Astrocyte (in vitro differentiated cells and primary cell): ENCODE data around the gene XG. TPM values are rescaled to one million over a fixed set of nuclear protein-coding genes. Genes with fewer than 3 reads are reported as not detected.
"Not testable (repeated sequence)": the region's sequence is repeated elsewhere in the genome, so short reads cannot be mapped to it uniquely, and the experiment has no call there.

Source experiments
- DNase-seq: peaks from one replicate; pipeline ENCODE4 v3.0.0-alpha.2; 2010; ENCODE audit warnings: low read depth
- FAIRE-seq: peaks from 2 replicates; lab custom pipeline; 2011; peaks lifted over from hg19 to GRCh38; lab: Jason Lieb, UNC
- H2AFZ ChIP-seq: 2 replicates; pipeline ENCODE4 v1.6.0; 2012; ENCODE audit warnings: low read depth, low read length, inconsistent platforms
- H3K27ac ChIP-seq: 2 replicates; pipeline ENCODE4 v1.5.1; 2011; ENCODE audit warnings: low read depth, low read length, inconsistent platforms
- H3K27me3 ChIP-seq: 2 replicates; pipeline ENCODE4 v1.6.0; 2011; ENCODE audit warnings: low read length, inconsistent platforms; ENCODE audit not compliant: insufficient read depth
- H3K36me3 ChIP-seq: 2 replicates; pipeline ENCODE4 v1.5.1; 2011; ENCODE audit warnings: low read length, inconsistent platforms; ENCODE audit not compliant: insufficient read depth
- H3K4me1 ChIP-seq: 2 replicates; pipeline ENCODE4 v1.5.1; 2011; ENCODE audit warnings: low read length, inconsistent platforms; ENCODE audit not compliant: insufficient read depth
- H3K4me2 ChIP-seq: 2 replicates; pipeline ENCODE4 v1.6.0; 2012; ENCODE audit warnings: low read length, inconsistent platforms
- H3K4me3 ChIP-seq: 2 replicates; pipeline ENCODE4 v1.5.1; 2011; ENCODE audit warnings: low read depth, mild to moderate bottlenecking, low read length, inconsistent platforms; ENCODE audit not compliant: insufficient read depth
- H3K79me2 ChIP-seq: 2 replicates; pipeline ENCODE4 v1.6.0; 2012; ENCODE audit warnings: mild to moderate bottlenecking, low read length, inconsistent platforms; ENCODE audit not compliant: insufficient read depth
- H3K9ac ChIP-seq: 2 replicates; pipeline ENCODE4 v1.6.0; 2012; ENCODE audit warnings: mild to moderate bottlenecking, low read length, inconsistent platforms
- H3K9me3 ChIP-seq: 2 replicates; pipeline ENCODE4 v1.5.1; 2012; ENCODE audit warnings: low read depth, mild to moderate bottlenecking, low read length, inconsistent platforms; ENCODE audit not compliant: insufficient read depth
- H4K20me1 ChIP-seq: 2 replicates; pipeline ENCODE4 v1.6.0; 2012; ENCODE audit warnings: low read length, inconsistent platforms; ENCODE audit not compliant: insufficient read depth
- H3K27ac Mint-ChIP-seq: one replicate; pipeline ENCODE4 v1.8.0; 2021; ENCODE audit warnings: mild to moderate bottlenecking, mixed read lengths; ENCODE audit not compliant: unreplicated experiment
- H3K27me3 Mint-ChIP-seq: one replicate; pipeline ENCODE4 v1.8.0; 2021; ENCODE audit warnings: low read depth, mixed read lengths; ENCODE audit not compliant: unreplicated experiment
- H3K36me3 Mint-ChIP-seq: one replicate; pipeline ENCODE4 v1.8.0; 2021; ENCODE audit warnings: low read depth, mixed read lengths; ENCODE audit not compliant: unreplicated experiment
- H3K4me1 Mint-ChIP-seq: one replicate; pipeline ENCODE4 v1.8.0; 2021; ENCODE audit warnings: low read depth, mixed read lengths; ENCODE audit not compliant: unreplicated experiment
- H3K4me3 Mint-ChIP-seq: one replicate; pipeline ENCODE4 v1.8.0; 2021; ENCODE audit warnings: mild to moderate bottlenecking, moderate library complexity, mixed read lengths; ENCODE audit not compliant: unreplicated experiment
- H3K9me3 Mint-ChIP-seq: one replicate; pipeline ENCODE4 v1.8.0; 2021; ENCODE audit warnings: mild to moderate bottlenecking, mixed read lengths; ENCODE audit not compliant: unreplicated experiment
- CTCF ChIP-seq: IDR thresholded peaks from 2 replicates; pipeline ENCODE4 v1.5.1; 2011; ENCODE audit warnings: low read depth, mild to moderate bottlenecking, inconsistent platforms, low read length, moderate library complexity; ENCODE audit not compliant: insufficient read depth
- EZH2 ChIP-seq: IDR thresholded peaks from 2 replicates; pipeline ENCODE4 v1.6.1; 2012; ENCODE audit warnings: mild to moderate bottlenecking, low read length, inconsistent platforms; ENCODE audit not compliant: insufficient read depth
- total RNA-seq: library from RNA; stranded (reverse); gene quantifications from 2 replicates; pipeline ENCODE4 v1.2.1, GENCODE V29; 2021

XG gene
- total RNA-seq, 1 donor from 2014 or later, result 0.30 TPM

GRCh38 chrX:2794336-2794735 is 42.5 kb downstream of the XG start:
- no peak overlapping the region for H3K27ac Mint-ChIP-seq
- DNase-seq, result no peak
- no peak for FAIRE-seq

GRCh38 chrX:2796808-2797207 is 45.0 kb downstream of the XG start:
- not testable (repeated sequence) for H3K36me3 Mint-ChIP-seq, H3K4me2 ChIP-seq, H3K4me1 Mint-ChIP-seq, H3K27ac ChIP-seq, H3K9me3 Mint-ChIP-seq, H3K4me3 ChIP-seq, H3K79me2 ChIP-seq, H3K36me3 ChIP-seq, H4K20me1 ChIP-seq, H3K27me3 ChIP-seq, H3K27me3 Mint-ChIP-seq, H3K27ac Mint-ChIP-seq, H2AFZ ChIP-seq, H3K9ac ChIP-seq, H3K9me3 ChIP-seq, H3K4me1 ChIP-seq, H3K4me3 Mint-ChIP-seq, DNase-seq
- peak; percentile 70 for FAIRE-seq

More at GRCh38 chrX:2794336-2794735, 42.5 kb downstream of the XG start:
- no peak overlapping the region for H3K27ac ChIP-seq
- H3K79me2 ChIP-seq, result no peaks in the 10 kb centered on the region
- H3K27me3 ChIP-seq, result no peaks in the 10 kb centered on the region
- no peaks in the 10 kb centered on the region for H3K9me3 ChIP-seq
- Mint-ChIP-seq H3K4me1 (no peaks in the 10 kb centered on the region), H3K9me3 (no peaks in the 10 kb centered on the region), H3K36me3 (no peaks in the 10 kb centered on the region), H3K27me3 (peaks cover 4% of the 10 kb centered on the region), H3K4me3 (no peak overlapping the region)
- TF ChIP-seq CTCF, result no peak
- no peak for TF ChIP-seq EZH2
- H3K4me3 ChIP-seq, result no peak overlapping the region
- H4K20me1 ChIP-seq, result no peaks in the 10 kb centered on the region
- H3K4me1 ChIP-seq, result no peaks in the 10 kb centered on the region
- H2AFZ ChIP-seq, result no peak overlapping the region
- H3K36me3 ChIP-seq, result no peaks in the 10 kb centered on the region
- no peak overlapping the region for H3K4me2 ChIP-seq
- H3K9ac ChIP-seq, result no peak overlapping the region

GRCh38 chrX:2799369-2799768 is 47.5 kb downstream of the XG start:
- H3K4me3 Mint-ChIP-seq, result no peak overlapping the region
- H3K27ac Mint-ChIP-seq, result no peak overlapping the region
- DNase-seq, result no peak
- H3K4me2 ChIP-seq, result no peak overlapping the region
- no peak overlapping the region for H3K4me3 ChIP-seq
- no peaks in the 10 kb centered on the region for H3K9me3 ChIP-seq
- H3K36me3 Mint-ChIP-seq, result no peaks in the 10 kb centered on the region
- TF ChIP-seq EZH2 (no peak), CTCF (no peak)
- no peak overlapping the region for H3K9ac ChIP-seq
- no peaks in the 10 kb centered on the region for H3K79me2 ChIP-seq
- H3K9me3 Mint-ChIP-seq, result no peaks in the 10 kb centered on the region
- H3K27me3 Mint-ChIP-seq, result no peaks in the 10 kb centered on the region
- no peak overlapping the region for H2AFZ ChIP-seq
- no peaks in the 10 kb centered on the region for H4K20me1 ChIP-seq
- H3K4me1 ChIP-seq, result no peaks in the 10 kb centered on the region
- peak; percentile 32 for FAIRE-seq
- no peaks in the 10 kb centered on the region for H3K27me3 ChIP-seq
- H3K27ac ChIP-seq, result no peak overlapping the region
- no peaks in the 10 kb centered on the region for H3K36me3 ChIP-seq
- H3K4me1 Mint-ChIP-seq, result peaks cover 2% of the 10 kb centered on the region

GRCh38 chrX:2799980-2800379 is 48.1 kb downstream of the XG start:
- not testable (repeated sequence) for DNase-seq, H3K4me3 Mint-ChIP-seq, H4K20me1 ChIP-seq, H3K9me3 ChIP-seq, H3K27me3 Mint-ChIP-seq, H3K27me3 ChIP-seq, H3K4me2 ChIP-seq, H3K79me2 ChIP-seq, H3K27ac ChIP-seq, H3K36me3 Mint-ChIP-seq, H3K9ac ChIP-seq, H3K27ac Mint-ChIP-seq, H3K4me3 ChIP-seq, H3K4me1 ChIP-seq, H3K4me1 Mint-ChIP-seq, H3K9me3 Mint-ChIP-seq, H2AFZ ChIP-seq, H3K36me3 ChIP-seq
- FAIRE-seq, result peak; percentile 34
